ENCODE results near the gene TAGLN2. TPM values are rescaled to one million over a fixed set of nuclear protein-coding genes. Genes with fewer than 3 reads are reported as not detected.

The TAGLN2 gene
- total and polyA plus RNA-seq, 10 of the 15 experiments (the other 5 are each of a cell fraction or from before 2014, with no cell fraction given) = 155 to 611 (median 363) TPM

DNA sequence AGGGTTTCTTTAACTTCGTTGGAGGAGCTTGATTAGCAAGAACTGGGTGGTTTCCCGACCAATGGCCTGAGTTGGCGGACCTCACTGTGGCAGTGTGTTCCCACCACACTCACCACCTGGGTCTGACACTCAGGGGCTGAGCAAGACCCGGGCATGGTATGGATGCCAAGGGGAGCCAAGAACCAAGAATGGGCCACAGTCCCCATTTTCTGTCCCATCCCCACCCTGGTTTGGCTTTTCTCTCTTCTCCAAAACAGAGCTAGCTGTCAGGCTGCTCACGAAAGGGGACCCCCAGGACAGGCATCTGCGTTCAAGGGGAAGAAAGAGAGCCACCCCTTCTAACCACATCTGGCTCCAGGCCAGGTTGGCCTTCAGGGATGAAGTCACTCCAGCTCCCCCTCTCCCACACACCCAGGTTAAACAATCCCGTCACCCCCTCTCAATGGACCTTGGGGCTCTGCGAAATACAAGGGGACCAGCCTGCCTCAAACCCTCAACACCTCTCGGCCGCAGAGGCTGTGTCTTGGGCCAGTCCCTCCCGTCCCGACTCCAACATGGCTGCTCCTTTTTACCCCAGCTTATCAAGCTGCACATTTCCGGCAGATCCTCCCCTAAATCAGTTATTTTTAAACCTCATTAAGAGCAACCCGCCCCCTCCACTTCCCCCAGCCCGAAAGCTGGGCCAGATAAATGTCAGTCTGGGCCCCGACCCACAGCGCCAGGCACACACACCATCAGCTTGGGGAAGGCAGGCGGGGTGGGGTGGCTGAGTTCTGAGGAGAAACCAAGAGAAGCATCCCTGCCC, 3.4 kb downstream of the TAGLN2 start (continued):
- TF ChIP-seq ELK1 (IDR thresholded peaks at IDR 0.05; ENCODE audit: low read depth, low read length) (no peak), SREBF2 (IDR thresholded peaks at IDR 0.05; ENCODE audit: low read length) (no peak), PRDM15 (CRISPR knock-in tag; IDR thresholded peaks at IDR 0.05) (no peak), NFYA (IDR thresholded peaks at IDR 0.05; ENCODE audit: borderline replicate concordance, low read depth, low read length) (no peak), SUZ12 (IDR thresholded peaks at IDR 0.05; ENCODE audit: unreplicated experiment) (no peak), POLR2A (IDR thresholded peaks at IDR 0.05; ENCODE audit: low read depth, low read length) (peak; percentile 71), CBFB (IDR thresholded peaks at IDR 0.05; ENCODE audit: low read depth) (no peak), STAT1 (conservative IDR thresholded peaks at IDR 0.05) (no peak), POLR2AphosphoS2 (IDR thresholded peaks at IDR 0.05; ENCODE audit: low read depth, low read length) (no peak), EGR1 (IDR thresholded peaks at IDR 0.05; ENCODE audit: borderline replicate concordance in 1 of 2, low read depth in 2 of 2, low read length in 2 of 2) (0 out of 3 replicates have a peak, but pooled peaks of 1 of the 2 experiments have one; percentile 12), TAF1 (IDR thresholded peaks at IDR 0.05; ENCODE audit: borderline replicate concordance, low read depth, low read length) (0 out of 2 replicates have a peak, but pooled peaks have one; percentile 39), PBX3 (IDR thresholded peaks at IDR 0.05; ENCODE audit: insufficient replicate concordance, low read depth, low read length) (peak; percentile 17), CHD1 (IDR thresholded peaks at IDR 0.05; ENCODE audit: low read depth, low read length) (no peak), RELB (IDR thresholded peaks at IDR 0.05; ENCODE audit: low read depth) (peak; percentile 49; the same call in 1 of the 2 replicates), ZNF217 (IDR thresholded peaks at IDR 0.05) (no peak), HSF1 (IDR thresholded peaks at IDR 0.05; ENCODE audit: low read depth, low read length) (no peak), SP1 (IDR thresholded peaks at IDR 0.05; ENCODE audit: low read depth, low read length) (peak; percentile 13), SMC3 (IDR thresholded peaks at IDR 0.05; ENCODE audit: borderline replicate concordance, low read length) (no peak), CBX3 (IDR thresholded peaks at IDR 0.05; ENCODE audit: borderline replicate concordance, low read depth) (no peak), POLR2AphosphoS5 (IDR thresholded peaks at IDR 0.05; ENCODE audit: low read length) (peak; percentile 52)
- TF ChIP-seq, protein P1, sequence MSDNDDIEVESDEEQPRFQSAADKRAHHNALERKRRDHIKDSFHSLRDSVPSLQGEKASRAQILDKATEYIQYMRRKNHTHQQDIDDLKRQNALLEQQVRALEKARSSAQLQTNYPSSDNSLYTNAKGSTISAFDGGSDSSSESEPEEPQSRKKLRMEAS (IDR thresholded peaks at IDR 0.05; ENCODE audit: low read depth, low read length) = no peak

Measured in GM12878 (cell line).